Inferior parietal cortex (tissue), 1 donor: ENCODE measurements around the gene PCAT6.
"Not testable (repeated sequence)": the region's sequence is repeated elsewhere in the genome, so short reads cannot be mapped to it uniquely, and the experiment has no call there.

Experiments used
- DNase-seq: peaks from one replicate; pipeline ENCODE4 v3.0.0-alpha.2; 2016; ENCODE audit errors: extremely low spot score

PCAT6 gene

DNA sequence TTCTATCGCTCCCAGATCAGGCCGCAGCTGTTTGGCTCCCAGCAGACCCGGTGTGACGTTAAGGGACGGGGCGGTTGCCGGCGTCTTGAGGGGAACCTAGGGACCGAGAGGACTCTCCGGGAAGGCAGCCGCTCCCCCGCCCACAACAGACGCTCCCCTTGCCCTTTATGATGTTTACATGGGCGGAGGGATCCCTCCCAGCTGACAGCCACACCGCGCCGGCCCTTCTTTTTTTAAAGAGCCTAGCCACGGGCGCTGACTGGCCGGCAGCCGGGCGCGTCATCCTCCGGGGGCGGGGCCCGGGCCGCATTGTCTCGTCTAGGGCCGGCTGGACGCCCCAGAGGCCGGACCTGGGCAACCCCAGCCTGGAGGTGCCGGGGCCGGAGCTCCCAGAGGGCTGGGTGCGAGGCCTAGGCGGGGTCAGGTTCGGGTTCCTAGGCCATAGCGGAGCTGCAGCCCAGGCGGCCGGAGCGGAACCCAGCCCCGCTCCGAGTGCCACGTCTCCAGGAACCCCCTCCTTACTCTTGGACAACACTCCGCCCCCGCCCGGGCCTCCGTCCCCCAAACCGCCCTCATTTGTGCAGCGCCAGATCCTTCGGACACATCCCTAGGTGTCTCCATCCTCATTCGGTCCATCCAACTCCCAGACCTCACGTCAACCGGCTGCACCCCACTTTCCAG lies at the start of gene PCAT6:
PCAT6 (plus strand) TSS at position 340 of the 681 bp plus-strand sequence.
- DNase-seq, result peak; percentile 94

DNA sequence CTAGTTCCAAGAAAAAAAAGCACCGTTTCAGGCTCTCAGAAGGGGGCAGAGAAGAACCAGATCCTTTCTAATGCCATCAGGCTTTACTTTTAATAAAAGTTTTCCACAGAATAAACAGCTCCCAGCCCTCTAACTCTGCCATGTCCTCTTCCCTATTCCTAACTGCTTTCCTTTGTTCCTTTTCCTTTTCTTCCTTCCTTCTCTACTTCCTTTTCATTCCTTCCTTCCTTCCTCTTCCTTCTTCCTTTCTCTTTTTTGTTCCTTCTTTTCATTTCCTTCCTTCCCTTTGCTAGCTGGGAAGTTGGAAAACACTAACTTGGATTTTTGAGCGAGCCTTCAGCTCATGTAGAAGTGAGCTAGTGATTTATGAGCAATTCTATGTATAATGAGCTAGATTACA lies 48.7 kb upstream of the PCAT6 start:
- DNase-seq, result no peak

DNA sequence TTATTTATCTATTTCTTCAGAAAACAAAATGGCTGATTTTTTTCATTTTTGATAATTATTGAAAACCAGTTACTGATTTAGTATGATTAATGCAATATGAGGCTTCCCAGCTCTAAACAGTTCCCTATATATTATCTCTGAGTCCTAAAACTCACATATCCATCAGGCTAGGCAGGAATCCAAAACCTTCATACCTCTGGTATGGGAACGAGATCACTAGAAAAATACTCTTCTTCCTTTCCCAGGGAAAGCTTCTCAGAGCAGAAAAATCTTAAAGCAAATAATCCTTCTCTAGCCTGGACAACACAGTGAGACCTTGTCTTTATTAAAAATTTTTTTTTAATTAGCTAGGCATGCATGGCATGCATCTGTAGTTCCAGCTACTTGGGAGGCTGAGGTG lies 45.0 kb upstream of the PCAT6 start:
- DNase-seq, result no peak

DNA sequence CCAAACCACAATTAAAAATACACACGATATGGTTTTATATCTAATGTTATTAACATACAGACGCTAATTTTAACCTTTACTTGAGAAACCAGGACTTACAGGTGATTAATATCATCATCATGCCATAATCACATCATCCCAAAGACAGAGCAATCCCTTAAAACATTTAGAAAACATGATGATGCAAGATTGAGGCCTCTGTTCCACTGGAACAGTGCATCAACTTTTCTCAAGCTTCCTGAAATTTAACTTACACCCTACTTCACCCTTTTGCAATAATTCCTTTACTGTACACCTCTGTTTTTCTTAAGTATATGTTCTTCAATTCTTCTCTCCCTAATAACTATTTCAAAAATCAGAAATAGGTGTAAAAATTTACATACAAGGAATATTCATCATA lies 40.6 kb upstream of the PCAT6 start:
- DNase-seq, result no peak

DNA sequence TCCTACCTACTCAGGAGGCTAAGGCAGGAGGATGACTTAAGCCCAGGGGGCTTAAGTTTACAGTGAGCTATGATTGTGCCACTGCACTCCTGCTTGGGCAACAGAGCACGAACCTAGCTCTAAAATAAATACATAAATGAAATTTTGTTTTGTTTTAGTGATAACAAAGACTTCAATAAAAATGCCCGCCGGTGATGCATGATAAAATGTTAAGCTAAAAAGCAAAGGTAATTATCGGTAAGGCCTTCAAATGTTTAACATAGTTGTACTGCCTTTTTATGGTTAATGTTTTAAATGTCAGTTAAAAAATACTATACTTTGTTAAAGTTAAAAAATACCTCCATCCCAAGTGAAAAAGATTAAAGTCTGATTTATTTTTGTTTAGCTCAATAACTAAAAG lies 29.6 kb upstream of the PCAT6 start:
- DNase-seq, result no peak

DNA sequence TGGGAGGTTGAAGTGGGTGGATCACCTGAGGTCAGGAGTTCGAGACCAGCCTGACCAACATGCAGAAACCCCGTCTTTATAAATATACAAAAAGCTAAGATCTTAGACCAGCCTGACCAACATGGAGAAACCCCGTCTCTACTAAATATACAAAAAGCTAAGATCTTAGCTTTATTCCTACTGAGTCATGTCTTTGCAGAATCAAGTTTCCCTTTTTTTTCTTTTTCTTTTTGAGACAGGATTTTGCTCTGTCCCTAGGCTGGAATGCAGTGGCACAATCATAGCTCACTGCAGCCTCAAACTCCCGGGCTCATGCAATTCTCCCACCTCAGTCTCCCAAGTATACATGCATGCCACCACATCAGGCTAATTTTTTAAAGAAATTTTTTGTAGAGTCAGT lies 23.9 kb upstream of the PCAT6 start:
- DNase-seq, result no peak

DNA sequence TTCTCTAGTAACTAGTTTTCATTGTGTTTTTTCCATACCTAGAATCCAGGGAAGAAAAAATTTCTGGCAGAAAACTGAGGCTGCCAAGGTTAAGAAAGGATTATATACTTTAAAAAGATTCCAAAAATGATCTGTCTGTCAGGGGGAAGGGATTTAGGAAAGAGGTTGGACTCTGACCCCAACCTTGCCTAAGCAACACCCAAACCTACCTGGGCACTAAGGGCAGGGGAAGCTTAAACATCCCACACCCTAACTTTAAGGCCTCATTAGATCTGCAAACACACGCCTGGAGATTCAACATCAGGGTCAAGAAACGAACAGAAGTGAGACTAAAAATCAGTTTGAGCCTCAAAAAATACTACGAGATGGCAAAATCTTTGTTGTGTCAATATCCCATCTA lies 22.0 kb upstream of the PCAT6 start:
- DNase-seq, result no peak

DNA sequence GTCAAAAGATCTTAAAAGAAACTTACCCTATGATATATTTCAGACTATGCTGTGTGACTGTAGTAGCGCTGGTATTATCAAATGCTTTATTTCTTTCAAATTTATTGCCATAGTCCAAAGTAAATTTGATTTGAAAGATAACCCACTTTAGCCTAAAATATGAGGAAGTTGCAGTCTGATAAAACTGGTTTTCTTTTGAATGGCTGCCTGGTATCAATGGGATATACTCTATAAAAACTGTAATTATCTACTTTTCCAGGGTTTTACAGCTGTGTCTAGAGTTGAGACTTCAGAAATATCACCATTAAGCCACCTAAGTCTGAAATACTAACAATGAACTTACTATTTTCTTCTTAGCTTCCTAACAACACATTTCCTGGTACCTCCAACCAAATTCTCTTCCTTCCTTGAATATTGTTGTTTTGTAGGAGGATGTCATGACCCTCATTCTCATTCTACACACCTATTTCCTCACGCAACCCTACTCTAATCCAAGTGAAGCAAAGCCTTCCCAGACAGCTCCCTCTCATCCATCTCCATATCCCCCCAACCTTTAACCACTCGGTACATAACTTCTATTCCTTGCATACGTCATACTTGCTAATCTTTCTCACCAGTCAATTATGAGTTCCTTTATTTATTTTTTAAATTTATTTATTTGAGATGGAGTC lies 19.5 kb upstream of the PCAT6 start:
- no peak for DNase-seq

DNA sequence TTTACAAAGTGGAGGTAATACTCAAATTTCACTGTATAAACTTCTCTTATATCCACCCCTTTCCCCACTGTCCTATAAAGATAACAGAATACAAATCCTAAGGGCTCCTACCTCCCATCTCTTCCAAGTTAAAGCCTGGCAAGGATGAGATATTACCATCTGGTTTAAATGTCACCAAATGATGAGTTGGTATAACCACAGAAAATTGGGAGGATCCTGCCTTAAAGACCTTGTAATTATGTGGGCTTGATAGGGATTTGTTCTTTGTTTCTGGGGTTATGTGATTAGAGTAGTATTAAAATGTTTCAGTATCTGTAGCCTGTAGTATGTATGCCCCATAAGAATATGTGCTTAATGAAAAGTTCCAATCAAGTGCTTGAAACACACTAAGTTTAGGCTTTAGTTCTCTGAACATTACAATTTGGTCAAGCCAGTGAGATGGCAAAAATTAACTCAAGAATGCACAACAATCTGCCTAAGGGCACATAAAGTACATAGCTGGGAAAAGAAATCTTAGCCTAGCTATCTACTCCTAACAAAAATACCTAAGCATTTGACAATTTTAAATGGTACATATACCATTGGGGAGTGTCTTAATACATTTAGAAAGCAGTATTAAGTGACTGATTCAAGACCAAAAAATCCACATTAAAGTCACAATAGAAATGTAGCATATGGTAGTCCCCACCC lies 16.6 kb upstream of the PCAT6 start:
- DNase-seq, result no peak

DNA sequence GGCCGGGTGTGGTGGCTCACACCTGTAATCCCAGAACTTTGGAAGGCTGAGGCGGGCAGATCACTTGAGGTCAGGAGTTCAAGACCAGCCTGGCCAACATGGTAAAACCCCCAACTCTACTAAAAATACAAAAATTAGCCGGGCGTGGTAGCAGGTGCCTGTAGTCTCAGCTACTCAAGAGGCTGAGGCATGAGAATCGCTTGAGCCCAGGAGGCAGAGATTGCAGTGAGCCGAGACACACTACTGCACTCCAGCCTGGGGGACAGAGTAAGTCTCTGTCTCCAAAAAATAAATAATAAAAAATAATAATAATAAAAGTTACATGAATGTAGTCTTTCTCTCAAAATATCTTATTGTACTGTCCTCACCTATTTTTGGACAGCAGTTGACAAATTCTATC lies 15.8 kb upstream of the PCAT6 start:
- DNase-seq, result not testable (repeated sequence)

DNA sequence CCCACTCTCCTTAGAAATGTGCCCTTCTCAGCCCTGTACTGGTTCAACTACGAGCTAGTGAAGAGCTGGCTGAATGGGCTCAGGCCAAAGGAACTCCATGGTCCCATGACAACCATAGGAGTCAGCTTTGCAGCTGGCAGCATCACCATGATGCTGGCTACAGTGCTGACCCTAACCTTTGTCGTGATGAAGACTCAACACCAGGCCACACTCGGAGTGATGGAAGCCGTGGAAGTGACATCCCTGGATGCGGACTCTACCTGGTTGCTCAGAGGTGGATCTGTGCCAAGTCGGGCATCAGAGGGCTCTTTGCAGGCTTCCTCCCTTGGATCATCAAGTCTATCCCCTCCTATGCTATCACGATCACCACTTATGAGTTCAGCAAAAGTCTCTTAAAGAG lies 14.1 kb upstream of the PCAT6 start:
- DNase-seq, result no peak

DNA sequence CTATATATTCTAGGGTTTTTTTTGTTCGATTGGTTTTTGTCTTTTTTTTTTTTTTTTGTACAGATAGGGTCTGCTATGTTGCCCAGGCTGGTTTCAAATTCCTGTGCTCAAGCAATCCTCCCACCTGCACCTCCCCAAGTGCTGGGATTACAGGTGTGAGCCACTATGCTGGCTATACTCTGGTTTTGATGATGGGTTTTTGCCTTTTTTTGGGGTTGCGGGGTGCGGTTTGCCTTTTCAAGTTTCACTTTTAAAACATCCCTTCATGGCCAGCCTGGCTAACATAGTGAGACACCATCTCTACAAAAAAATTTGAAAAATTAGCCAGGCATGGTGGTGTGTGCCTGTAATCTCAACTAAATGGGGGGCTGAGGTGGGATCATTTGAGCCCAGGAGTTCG lies 12.5 kb upstream of the PCAT6 start:
- no peak for DNase-seq

DNA sequence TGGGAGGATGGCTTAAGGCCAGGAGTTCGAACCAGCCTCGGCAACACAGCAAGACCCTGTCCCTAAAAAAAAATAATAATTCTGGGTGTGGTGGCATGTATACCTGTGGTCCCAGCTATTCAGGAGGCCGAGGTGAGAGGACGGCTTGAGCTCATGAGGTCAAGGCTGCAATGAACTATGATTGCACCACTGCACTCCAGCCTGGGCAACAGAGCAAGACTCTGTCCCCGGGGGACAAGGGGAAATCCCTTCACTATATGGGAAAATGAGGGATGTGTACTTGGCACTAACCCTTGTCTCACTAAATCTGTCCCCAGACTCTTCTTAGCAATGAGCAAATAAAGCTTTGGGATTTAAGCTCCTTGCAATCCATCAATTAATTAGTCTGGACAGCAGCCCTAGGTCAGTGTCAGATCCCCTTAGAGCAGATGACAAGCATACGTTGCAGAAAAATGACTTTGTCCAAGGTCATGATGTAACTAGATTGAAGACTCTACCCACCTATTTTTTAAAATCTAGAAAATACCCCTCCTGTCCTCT lies 11.9 kb upstream of the PCAT6 start:
- DNase-seq, result no peak

DNA sequence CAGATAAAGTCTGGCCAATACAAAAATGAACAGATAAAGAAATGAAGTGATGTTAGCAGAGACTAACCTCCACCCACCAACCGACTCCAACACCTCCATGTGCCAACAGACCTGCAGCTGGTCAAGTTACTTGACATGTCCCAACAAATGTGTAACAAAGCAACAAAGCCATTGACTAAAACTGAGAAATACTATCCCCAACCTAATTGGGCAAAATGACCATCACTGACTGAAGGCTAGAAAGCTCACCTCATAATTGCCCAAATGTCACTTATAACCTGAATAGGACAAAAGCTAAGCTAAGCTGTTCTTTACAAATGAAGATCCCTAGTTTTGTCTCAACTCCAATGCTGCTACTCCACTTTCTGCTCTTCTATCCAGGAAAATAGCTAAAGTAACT lies 10.0 kb upstream of the PCAT6 start:
- no peak for DNase-seq

DNA sequence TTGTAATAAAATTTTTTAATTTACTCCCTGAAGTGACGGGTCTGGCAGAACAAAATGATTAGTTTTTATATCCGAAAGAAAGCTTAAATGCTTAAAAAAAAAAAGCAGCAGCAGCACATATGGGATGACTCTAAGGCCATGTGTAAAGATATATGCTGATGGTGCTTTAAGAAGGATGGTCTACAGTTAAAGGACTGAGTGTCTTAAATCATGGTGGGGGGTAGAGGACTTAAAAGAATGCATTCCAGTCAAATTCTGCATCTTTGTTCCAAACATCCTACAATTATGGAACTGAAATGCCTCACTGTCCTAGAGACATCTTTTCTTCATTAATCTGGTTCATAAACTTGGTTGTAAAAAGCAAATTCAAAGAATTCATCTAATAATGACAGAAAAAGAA lies 9.6 kb upstream of the PCAT6 start:
- DNase-seq, result no peak

DNA sequence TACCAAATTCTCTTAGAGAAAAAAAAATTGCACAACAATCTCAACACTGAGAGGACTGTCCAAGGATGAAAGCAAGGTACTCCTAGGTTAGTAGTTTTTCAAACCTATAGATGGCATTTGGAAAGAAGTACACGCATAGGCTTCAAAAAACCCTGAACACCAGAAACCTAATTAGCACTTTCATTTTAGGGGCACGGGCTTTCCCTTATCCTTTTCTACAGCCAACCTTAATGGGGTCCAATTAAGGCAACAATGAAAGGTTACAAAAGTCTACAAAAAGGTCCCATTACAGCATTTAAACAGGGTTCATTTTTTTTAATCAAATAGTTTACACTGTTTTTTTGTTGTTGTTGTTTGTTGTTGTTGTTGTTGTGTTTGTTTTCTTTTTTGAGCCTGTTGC lies 8.7 kb upstream of the PCAT6 start:
- DNase-seq, result no peak

DNA sequence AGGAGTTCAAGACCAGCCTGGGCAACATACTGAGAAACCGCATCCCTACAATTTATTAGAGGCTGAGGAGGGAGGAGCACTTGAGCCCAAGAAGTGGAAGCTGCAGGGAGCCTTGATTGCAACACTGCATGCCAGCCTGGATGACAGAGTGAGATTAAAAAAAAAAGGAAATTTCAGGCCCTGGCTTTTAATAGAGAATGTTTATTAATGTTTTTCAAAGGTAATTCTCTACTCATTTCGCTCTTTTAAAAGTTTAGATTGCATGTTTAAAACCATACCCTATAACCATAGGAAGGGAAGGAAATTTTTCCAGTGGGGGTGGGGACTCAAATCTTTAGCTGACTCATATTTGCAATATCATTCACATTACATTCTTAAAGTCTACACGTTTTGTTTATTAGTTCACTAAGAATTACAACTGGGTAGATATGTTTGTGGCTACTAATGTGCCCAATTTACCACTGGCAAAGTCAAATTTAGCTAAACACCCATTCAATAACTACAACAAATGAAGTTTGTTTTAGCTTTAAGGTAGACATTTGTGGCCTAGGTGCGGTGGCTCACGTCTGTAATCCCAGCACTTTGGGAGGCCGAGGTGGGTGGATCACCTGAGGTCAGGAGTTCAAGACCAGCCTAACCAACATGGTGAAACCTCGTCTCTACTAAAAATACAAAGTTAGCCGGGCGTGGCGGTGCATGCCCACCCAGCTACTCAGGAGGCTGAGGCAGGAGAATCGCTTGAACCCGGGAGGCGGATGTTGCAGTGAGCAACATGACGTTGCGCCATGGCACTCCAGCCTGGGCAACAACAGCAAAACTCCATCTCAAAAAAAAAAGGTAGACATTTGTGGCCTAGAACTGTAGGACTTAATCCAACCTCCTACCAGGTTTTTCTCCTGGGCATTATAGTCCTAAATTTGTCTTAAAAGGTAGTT lies 7.5 kb upstream of the PCAT6 start:
- no peak for DNase-seq

DNA sequence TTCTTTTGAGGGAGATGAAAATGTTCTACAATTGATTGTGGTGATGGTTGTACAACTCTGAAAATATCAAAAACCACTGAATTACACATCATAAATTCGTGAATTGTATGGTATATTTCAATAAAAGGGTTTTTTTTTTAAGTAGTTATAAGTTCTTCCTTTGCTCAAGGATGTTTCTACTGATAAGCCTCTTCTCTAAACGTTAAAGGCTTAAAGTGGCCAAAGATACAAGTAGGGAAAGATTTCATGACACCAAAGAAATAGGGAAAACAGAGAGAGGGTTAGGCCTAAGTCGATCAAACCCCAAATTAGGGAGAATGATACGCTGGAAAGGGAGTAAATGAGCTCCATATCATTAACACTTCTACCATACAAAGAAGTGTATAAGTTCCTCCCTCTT lies 6.6 kb upstream of the PCAT6 start:
- no peak for DNase-seq

DNA sequence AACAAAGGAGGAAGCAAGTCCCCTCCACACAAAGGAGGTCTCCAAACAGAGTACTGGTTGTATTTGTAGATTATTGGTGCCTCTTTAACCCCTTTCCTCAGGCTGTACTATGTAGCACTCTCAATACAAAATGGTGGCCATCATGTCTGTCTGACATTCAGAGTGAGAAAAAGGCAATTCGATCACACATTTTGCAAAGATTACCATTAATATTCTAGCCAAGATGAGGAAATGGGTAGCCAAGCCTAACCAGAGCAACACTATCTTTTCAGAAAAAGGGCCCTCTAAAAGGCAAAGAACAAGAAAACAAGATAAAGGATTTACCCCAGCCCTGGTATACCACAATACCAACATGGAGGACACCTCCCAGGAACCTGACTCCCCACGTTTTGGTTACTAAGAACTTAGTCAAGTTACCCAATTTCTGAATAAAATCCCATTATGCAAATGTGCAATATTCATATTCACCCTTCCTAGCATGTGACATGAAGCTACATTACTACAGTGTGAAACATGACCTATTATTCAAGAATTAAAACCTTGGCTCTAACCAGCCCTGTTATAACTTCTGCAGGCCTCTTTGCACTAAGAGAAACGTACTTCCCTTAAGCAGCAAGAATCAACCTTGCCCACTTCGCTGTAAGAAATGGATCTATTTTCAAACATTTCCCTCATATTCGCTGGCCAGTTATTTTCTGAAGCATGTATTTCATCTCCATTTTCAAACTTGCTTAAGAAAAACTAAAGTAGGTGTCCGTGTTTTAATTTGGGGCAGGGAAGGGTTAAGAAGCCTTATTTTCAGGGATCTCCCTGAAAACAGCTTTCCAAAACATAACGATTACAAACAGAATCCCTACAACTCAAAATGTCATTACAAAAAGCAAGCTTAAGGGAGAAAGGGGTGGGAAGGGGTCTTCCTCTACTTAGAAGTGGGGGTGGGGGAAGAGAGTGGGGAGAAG lies 4.6 kb upstream of the PCAT6 start:
- DNase-seq, result peak; percentile 10

DNA sequence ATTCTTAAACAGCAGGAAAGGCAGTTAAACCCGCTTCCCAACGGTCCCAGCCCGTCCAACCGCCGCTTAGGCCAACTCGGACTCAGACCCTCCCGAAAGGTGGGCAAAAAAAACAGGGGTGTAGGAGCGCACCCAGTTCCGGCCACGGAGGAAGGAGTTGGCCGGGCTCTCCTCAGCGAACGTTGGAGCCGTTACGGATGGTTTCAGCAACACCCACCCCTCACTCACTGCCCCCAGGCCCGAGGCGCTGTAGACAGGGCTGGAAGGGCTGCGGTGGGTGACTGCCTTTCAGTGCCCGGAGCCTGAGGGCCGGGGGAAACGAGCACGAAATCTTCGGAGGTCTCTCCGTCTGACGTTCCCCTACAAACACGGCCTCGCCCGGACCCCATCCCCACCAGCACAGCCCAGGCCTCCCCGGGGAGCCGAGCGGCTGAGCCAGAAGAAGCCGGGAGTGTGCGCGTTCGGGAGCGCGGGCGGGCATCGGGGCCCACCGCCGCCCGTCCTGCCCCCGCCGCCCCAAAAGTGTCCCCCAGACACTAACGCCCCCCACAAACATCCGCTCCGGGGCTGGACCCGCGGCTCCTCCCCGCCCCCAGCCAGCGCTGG lies 3.8 kb upstream of the PCAT6 start:
- peak; percentile 17 for DNase-seq
